GM21619 (cell line): Measurements from ENCODE around the gene OGFR.

Experiments used
- ATAC-seq: cut with Tn5 transposase; IDR thresholded peaks from one replicate; pipeline ENCODE4 v1.9.1; 2021; ENCODE audit not compliant: unreplicated experiment

Gene OGFR

DNA sequence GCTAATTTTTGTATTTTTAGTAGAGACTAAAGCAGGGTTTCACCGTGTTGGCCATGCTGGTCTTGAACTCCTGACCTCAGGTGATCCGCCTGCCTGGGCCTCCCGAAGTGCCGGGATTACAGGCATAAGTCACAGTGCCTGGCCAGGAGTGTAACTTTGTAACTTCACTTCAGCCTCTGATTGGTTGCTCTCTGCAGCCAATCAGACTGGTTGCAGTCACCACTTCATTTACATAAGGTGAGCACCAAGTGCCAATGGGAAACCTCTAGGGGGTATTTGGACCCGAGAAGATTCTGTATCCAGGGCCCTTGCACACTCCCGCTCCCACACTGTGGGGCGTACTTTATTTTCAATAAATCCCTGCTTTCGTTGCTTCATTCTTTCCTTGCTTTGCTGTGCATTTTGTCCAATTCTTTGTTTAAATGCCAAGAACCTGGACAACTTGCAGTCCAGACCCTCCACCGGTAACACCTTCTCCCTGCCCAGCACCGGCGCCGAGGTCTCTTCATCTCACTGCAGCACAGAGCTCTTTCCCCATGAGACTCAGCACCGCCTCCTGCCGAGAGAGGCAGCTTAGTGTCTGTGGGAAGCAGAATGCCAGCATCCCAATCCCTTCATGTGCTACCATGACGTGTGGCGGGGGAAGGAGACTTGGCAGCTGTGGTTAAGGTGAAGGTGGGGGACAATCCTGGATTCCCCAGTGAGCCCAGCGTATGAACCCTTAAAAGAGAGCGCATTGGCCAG lies 22.3 kb upstream of the OGFR start:
- ATAC-seq: no peak

GRCh38 chr20:62782893-62783278 lies 21.7 kb upstream of the OGFR start:
- no peak for ATAC-seq

GRCh38 chr20:62784497-62784896 lies 20.1 kb upstream of the OGFR start:
- ATAC-seq: no peak

GRCh38 chr20:62785393-62785792 lies 19.2 kb upstream of the OGFR start:
- no peak for ATAC-seq

DNA sequence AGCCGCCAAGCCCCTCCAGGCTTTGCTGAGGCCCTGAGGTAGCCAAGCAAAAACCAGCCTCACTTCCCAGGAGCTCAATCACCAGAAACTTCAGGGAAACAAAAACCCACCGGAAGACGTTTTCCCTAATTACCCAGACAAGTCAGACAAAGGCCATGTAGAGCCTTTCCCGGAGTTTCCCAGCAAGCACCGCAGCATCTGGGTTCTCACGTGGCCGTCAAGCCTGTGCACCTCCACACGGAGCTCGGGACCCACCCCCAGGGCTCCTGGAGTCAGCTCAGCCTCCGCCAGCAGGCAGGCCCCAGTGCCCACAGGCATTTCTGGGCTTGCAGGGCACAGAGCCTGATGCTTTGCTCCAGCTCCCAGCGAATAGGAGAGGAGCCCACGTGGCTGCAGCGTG lies 18.5 kb upstream of the OGFR start:
- no peak for ATAC-seq

DNA sequence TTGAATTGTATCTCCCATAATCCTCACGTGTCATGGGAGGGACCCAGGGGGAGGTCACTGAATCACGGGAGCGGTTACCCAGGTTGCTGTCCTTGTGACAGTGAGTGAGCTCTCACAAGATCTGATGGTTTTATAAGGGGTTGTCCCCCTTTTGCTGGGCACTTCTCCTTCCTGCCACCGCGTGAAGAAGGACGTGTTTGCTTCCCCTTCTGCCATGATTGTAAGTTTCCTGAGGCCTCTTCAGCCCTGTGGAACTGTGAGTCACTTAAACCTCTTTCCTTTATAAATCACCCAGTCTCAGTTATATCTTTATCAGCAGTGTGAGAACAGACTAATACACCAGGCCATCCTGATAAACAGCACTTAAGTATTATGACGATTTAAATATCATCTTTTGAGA lies 17.3 kb upstream of the OGFR start:
- ATAC-seq: no peak

DNA sequence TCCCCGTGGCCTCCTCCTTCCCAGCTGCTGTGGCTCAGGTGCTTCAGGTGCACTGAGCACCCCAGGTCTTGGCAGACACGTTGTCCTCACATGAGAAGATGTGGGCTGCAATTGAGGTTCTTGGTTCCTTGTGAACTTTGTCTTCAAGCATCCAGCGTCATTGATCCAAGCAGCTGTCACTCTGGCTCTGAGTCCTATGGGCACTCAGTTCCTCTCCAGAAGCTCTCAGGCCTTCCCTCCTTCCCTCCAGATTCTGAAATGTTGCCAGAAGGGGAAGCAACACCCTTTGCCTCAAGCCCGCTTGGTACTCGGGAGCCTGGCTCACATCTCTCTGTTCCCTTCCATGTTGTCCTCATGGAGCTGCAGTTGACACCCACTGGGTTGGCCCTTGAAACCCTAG lies 16.8 kb upstream of the OGFR start:
- no peak for ATAC-seq

DNA sequence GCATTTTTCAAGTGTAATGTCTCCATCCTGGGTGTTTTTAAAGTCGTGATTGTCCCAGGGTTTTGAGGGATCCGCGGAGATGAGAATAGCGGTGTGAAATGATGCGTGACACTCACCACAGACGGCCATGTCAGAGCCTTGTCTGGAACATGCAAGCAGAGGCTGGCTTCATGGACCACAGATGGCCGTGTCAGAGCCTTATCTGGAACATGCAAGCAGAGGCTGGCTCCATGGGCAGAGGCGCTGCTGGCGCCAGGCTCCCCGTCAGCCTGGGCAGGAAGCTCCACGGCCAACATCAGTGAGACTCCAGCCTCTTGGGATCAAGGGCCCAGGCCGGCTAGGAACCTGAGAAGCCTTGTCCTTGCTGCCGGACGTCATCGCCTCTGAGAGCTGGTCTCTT lies 16.0 kb upstream of the OGFR start:
- ATAC-seq: no peak

GRCh38 chr20:62790075-62790474 lies 14.6 kb upstream of the OGFR start:
- ATAC-seq: no peak

- ATAC-seq: no peak
Measured at GRCh38 chr20:62791301-62792181, 13.1 kb upstream of the OGFR start.

- no peak for ATAC-seq
Measured at GRCh38 chr20:62792182-62792939, 12.3 kb upstream of the OGFR start.

GRCh38 chr20:62792940-62793756 lies 11.5 kb upstream of the OGFR start:
- ATAC-seq: no peak

DNA sequence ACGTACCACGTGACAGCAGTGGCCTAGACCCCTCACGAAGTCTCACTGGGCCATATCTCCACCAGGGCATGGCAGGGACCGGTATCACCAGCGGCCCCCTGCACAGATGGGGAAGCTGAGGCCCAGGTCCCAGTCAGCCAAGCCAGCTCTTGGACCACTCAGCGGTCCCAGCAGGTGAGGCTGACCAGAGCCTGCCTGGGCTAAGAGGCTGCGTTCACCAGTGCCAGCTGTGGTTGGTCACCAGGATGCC lies 11.0 kb upstream of the OGFR start:
- no peak for ATAC-seq

DNA sequence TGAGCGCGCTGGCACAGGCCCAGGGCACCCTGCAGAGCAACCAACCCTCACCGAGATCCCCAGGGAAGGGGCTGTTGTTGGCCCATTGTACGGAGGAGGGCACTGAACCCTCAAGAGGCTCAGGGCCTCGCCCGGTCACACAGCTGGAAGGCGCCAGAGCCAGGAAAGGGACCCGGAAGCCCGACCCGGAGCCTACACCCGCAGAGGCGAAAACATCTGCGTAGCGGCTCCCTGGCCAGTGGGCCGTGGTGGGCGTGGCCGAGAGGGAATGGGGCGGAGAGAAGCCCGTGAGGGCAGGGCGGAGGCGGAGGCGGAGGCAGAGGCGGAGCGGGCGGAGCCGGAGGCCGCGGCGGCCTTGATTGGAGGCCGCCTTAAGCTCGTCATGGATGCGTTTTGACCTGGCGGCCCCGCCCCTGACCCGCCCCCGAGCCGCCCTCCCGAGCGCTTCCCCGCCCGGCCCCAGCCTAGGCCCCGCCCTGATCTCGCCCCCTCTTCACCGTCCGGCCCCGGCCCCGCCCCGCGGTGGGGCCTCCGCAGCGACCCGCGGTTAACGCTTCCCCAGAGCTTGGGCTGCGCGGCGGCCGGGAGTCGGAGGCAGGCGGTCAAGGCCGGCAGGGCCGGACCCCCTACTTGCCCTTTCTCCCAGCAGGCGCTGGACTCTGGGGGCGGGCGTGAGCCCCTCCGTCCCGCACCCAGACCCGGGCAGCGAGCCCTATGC lies 10.5 kb upstream of the OGFR start:
- peak; percentile 54 for ATAC-seq

DNA sequence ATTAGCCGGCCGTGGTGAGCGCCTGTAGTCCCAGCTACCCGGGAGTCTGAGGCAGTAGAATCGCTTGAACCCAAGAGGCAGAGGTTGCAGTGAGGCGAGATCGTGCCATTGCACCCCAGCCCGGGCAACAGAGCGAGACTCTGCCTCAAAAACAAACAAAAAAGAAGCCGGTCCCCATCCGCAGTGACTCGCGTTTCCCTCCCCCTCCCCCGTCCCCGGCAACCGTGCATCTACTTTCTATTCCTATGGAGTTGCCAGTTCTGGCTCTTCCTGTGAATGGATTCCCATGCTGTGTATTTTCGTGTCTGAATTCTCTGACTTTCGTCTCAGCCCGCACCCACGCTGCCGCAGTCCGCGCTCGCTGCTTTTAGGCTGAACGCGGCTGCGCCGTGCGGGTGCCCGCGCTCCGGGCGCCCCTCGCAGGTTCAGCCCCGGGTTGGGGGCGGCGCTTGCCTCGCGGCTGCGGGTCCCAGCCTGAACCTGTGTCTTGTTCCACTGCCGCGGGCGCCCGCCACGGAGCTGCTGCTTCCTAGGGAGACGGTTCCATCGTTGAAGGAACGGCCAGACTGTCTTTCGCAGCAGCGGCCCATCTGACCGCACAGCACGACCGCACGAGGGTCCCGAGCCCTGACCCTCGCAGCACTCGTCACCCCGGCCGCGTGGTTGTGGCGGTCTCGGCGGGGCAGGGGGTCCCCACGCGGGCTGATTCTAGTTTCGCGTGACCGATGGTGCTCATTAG lies 9.4 kb upstream of the OGFR start:
- no peak for ATAC-seq

DNA sequence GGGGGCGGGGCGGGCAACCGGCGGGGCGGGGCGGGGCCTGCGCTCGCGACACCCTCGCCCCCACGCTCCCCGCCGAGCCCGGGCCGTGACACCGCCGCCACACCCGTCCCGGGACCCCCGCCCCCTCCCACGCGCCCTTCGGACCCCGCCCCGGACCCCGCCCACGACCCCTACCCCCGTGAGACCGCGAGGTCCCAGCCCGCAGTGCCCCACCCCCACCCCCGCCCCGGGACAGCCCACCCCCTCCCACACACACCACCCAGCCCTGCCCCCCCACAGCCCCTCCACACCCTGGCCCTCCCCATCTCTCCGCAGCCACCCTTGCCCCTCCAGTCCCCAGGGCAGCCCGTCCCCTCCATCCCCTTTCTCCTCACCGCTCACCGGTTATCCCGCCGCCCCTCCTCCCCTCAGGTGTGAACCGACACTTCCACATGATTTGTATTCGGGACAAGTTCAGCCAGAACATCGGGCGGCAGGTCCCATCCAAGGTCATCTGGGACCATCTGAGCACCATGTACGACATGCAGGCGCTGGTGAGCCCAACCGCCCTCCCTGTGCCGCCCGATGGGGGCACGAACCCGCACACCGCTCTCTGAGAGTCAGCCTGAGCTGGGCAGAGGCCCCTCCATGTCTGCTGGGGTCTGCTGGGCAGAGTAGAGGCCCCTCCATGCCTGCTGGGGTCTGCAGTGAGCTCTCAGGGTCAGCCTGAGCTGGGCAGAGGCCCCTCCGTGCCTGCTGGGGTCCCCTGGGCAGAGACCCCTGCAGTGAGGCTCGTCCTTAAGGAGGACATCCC lies 7.7 kb upstream of the OGFR start:
- ATAC-seq: no peak

- no peak for ATAC-seq
Measured at GRCh38 chr20:62797671-62798532, 6.7 kb upstream of the OGFR start.

GRCh38 chr20:62799036-62799435 lies 5.6 kb upstream of the OGFR start:
- no peak for ATAC-seq
